ENCODE data around the gene PEDS1. TPM values are rescaled to one million over a fixed set of nuclear protein-coding genes. Genes with fewer than 3 reads are reported as not detected.
A peak's percentile ranks its signal among the peaks of the same experiment; 100 is the strongest.

PEDS1 gene
- total RNA-seq, 1 experiment from 2014 or later: 35.6 TPM

DNA sequence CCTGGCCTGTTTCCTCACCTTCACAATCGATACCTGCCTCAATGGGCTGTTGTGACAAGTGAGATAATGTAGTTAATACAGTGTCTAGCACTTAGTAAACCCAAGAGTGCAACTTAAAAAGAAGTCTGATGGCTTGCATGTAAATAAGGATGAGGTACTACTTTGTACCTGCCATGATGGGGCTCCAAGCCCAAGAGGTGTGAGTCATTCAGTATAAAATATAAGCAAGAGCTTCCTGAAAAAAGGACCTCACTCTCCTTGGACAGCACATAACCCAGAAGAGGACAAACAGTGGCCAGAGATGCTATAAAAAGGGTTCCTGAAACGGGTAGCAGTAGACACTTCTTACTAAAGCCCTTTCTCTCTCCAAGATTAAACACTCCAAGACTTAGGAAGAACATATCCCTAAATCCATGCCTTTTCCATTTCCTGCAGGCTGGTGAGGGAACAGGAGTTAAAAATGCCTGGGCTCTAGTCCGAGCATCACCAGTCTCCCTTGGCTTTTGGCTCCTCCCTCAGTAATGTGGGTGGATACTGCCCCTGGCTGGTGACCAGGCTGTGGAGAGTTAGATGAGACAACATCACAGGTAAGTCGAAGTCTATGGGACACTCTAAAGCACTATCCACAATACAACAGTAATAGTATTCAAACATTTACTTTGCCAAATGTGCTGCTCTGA is 44.8 kb downstream of the PEDS1 start:
- TF ChIP-seq, protein P1, sequence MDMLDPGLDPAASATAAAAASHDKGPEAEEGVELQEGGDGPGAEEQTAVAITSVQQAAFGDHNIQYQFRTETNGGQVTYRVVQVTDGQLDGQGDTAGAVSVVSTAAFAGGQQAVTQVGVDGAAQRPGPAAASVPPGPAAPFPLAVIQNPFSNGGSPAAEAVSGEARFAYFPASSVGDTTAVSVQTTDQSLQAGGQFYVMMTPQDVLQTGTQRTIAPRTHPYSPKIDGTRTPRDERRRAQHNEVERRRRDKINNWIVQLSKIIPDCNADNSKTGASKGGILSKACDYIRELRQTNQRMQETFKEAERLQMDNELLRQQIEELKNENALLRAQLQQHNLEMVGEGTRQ (CRISPR knock-in tag; IDR thresholded peaks at IDR 0.05): no peak
- TF ChIP-seq ZNF396 (CRISPR knock-in tag; IDR thresholded peaks at IDR 0.05; ENCODE audit: borderline replicate concordance) (no peak), ZNF232 (CRISPR knock-in tag; IDR thresholded peaks at IDR 0.05) (no peak), ZNF423 (CRISPR knock-in tag; IDR thresholded peaks at IDR 0.05) (no peak), GRHL2 (CRISPR knock-in tag; IDR thresholded peaks at IDR 0.05; ENCODE audit: insufficient replicate concordance, severe bottlenecking) (no peak), SP1 (CRISPR knock-in tag; conservative IDR thresholded peaks at IDR 0.05) (no peak), SMAD3 (CRISPR knock-in tag; IDR thresholded peaks at IDR 0.05; ENCODE audit: borderline replicate concordance) (no peak), CREM (CRISPR knock-in tag; IDR thresholded peaks at IDR 0.05) (no peak), PRRX2 (CRISPR knock-in tag; IDR thresholded peaks at IDR 0.05) (no peak), NR2C2 (CRISPR knock-in tag; IDR thresholded peaks at IDR 0.05) (no peak)
- TF ChIP-seq, protein P2, sequence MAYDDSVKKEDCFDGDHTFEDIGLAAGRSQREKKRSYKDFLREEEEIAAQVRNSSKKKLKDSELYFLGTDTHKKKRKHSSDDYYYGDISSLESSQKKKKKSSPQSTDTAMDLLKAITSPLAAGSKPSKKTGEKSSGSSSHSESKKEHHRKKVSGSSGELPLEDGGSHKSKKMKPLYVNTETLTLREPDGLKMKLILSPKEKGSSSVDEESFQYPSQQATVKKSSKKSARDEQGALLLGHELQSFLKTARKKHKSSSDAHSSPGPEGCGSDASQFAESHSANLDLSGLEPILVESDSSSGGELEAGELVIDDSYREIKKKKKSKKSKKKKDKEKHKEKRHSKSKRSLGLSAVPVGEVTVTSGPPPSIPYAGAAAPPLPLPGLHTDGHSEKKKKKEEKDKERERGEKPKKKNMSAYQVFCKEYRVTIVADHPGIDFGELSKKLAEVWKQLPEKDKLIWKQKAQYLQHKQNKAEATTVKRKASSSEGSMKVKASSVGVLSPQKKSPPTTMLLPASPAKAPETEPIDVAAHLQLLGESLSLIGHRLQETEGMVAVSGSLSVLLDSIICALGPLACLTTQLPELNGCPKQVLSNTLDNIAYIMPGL (CRISPR knock-in tag; IDR thresholded peaks at IDR 0.05): no peak
- TF ChIP-seq, protein P3, sequence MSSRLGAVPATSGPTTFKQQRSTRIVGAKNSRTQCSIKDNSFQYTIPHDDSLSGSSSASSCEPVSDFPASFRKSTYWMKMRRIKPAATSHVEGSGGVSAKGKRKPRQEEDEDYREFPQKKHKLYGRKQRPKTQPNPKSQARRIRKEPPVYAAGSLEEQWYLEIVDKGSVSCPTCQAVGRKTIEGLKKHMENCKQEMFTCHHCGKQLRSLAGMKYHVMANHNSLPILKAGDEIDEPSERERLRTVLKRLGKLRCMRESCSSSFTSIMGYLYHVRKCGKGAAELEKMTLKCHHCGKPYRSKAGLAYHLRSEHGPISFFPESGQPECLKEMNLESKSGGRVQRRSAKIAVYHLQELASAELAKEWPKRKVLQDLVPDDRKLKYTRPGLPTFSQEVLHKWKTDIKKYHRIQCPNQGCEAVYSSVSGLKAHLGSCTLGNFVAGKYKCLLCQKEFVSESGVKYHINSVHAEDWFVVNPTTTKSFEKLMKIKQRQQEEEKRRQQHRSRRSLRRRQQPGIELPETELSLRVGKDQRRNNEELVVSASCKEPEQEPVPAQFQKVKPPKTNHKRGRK (CRISPR knock-in tag; IDR thresholded peaks at IDR 0.05; ENCODE audit: borderline replicate concordance): no peak
- TF ChIP-seq, protein P4, sequence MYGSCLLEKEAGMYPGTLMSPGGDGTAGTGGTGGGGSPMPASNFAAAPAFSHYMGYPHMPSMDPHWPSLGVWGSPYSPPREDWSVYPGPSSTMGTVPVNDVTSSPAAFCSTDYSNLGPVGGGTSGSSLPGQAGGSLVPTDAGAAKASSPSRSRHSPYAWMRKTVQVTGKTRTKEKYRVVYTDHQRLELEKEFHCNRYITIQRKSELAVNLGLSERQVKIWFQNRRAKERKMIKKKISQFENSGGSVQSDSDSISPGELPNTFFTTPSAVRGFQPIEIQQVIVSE (CRISPR knock-in tag; IDR thresholded peaks at IDR 0.05; ENCODE audit: borderline replicate concordance): no peak
- TF ChIP-seq, protein P5, sequence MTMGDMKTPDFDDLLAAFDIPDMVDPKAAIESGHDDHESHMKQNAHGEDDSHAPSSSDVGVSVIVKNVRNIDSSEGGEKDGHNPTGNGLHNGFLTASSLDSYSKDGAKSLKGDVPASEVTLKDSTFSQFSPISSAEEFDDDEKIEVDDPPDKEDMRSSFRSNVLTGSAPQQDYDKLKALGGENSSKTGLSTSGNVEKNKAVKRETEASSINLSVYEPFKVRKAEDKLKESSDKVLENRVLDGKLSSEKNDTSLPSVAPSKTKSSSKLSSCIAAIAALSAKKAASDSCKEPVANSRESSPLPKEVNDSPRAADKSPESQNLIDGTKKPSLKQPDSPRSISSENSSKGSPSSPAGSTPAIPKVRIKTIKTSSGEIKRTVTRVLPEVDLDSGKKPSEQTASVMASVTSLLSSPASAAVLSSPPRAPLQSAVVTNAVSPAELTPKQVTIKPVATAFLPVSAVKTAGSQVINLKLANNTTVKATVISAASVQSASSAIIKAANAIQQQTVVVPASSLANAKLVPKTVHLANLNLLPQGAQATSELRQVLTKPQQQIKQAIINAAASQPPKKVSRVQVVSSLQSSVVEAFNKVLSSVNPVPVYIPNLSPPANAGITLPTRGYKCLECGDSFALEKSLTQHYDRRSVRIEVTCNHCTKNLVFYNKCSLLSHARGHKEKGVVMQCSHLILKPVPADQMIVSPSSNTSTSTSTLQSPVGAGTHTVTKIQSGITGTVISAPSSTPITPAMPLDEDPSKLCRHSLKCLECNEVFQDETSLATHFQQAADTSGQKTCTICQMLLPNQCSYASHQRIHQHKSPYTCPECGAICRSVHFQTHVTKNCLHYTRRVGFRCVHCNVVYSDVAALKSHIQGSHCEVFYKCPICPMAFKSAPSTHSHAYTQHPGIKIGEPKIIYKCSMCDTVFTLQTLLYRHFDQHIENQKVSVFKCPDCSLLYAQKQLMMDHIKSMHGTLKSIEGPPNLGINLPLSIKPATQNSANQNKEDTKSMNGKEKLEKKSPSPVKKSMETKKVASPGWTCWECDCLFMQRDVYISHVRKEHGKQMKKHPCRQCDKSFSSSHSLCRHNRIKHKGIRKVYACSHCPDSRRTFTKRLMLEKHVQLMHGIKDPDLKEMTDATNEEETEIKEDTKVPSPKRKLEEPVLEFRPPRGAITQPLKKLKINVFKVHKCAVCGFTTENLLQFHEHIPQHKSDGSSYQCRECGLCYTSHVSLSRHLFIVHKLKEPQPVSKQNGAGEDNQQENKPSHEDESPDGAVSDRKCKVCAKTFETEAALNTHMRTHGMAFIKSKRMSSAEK (CRISPR knock-in tag; IDR thresholded peaks at IDR 0.05; ENCODE audit: borderline replicate concordance): no peak
- Mint-ChIP-seq H3K27me3 (ENCODE audit: low read depth) (no peaks in the 10 kb centered on the region), H3K4me1 (peaks cover 65% of the 10 kb centered on the region), H3K4me3 (no peak overlapping the region), H3K9me3 (no peaks in the 10 kb centered on the region), H3K36me3 (no peaks in the 10 kb centered on the region), H3K27ac (peak overlapping the region; percentile 67)
- ChIA-PET CTCF (interaction anchor here (1.9 to 2.6 kb wide), 2 partner anchors 23 to 70 kb away, joined by 5 to 7 read pairs; no protein-coding TSS in a partner anchor), POLR2A (interaction anchor here (0.7 kb wide), 1 partner anchor 20 kb away, joined by 8 read pairs; no protein-coding TSS in a partner anchor)
- DNase-seq (ENCODE audit: low spot score): no peak
- peak; percentile 21 for ATAC-seq

DNA sequence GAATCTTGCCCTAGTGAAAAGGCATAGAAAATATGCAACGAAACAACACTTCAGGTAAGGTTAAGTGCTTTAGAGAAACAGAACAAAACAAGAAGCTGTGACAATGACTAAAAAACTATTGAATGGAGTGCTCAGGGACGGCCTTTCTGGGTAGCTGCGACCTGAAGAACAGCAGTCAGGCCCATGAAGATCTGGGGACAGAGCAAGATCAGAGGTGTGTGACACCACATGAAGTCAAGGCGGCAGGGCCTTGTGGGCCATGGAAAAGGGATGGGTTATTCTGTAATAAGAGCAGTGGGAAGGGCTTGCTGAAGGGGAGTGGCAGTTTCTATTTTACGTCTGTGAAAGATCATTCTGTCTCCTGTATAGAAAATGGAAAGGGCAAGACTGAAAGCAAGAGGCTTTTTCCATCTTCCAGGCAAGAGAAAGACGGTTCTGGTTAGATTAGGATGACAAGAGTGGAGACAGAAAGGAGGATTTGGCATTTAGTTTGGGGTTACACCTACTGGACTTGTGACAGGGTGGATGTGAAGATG is 45.7 kb downstream of the PEDS1 start:
- CTCF ChIA-PET: interaction anchor here (0.6 kb wide), 1 partner anchor 71 kb away, joined by 5 read pairs; no protein-coding TSS in a partner anchor
- POLR2A ChIA-PET: no interaction called here
- no peaks in the 10 kb centered on the region for H3K36me3 Mint-ChIP-seq
- peaks cover 62% of the 10 kb centered on the region for H3K4me1 Mint-ChIP-seq
- H3K4me3 Mint-ChIP-seq: no peak overlapping the region
- no peaks in the 10 kb centered on the region for H3K9me3 Mint-ChIP-seq
- ATAC-seq (no peak), DNase-seq (ENCODE audit: low spot score) (no peak)
- peak overlapping the region; percentile 65 for H3K27ac Mint-ChIP-seq
- no peaks in the 10 kb centered on the region for H3K27me3 Mint-ChIP-seq (ENCODE audit: low read depth)
- TF ChIP-seq JUN (CRISPR knock-in tag; IDR thresholded peaks at IDR 0.05): no peak
- TF ChIP-seq, protein P6, sequence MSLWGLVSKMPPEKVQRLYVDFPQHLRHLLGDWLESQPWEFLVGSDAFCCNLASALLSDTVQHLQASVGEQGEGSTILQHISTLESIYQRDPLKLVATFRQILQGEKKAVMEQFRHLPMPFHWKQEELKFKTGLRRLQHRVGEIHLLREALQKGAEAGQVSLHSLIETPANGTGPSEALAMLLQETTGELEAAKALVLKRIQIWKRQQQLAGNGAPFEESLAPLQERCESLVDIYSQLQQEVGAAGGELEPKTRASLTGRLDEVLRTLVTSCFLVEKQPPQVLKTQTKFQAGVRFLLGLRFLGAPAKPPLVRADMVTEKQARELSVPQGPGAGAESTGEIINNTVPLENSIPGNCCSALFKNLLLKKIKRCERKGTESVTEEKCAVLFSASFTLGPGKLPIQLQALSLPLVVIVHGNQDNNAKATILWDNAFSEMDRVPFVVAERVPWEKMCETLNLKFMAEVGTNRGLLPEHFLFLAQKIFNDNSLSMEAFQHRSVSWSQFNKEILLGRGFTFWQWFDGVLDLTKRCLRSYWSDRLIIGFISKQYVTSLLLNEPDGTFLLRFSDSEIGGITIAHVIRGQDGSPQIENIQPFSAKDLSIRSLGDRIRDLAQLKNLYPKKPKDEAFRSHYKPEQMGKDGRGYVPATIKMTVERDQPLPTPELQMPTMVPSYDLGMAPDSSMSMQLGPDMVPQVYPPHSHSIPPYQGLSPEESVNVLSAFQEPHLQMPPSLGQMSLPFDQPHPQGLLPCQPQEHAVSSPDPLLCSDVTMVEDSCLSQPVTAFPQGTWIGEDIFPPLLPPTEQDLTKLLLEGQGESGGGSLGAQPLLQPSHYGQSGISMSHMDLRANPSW (CRISPR knock-in tag; conservative IDR thresholded peaks at IDR 0.05; ENCODE audit: low read depth): no peak
- no peak for TF ChIP-seq ZNF396 (CRISPR knock-in tag; IDR thresholded peaks at IDR 0.05; ENCODE audit: borderline replicate concordance)
- TF ChIP-seq IRF2 (CRISPR knock-in tag; IDR thresholded peaks at IDR 0.05; ENCODE audit: borderline replicate concordance, low read depth): no peak
- TF ChIP-seq, protein P7, sequence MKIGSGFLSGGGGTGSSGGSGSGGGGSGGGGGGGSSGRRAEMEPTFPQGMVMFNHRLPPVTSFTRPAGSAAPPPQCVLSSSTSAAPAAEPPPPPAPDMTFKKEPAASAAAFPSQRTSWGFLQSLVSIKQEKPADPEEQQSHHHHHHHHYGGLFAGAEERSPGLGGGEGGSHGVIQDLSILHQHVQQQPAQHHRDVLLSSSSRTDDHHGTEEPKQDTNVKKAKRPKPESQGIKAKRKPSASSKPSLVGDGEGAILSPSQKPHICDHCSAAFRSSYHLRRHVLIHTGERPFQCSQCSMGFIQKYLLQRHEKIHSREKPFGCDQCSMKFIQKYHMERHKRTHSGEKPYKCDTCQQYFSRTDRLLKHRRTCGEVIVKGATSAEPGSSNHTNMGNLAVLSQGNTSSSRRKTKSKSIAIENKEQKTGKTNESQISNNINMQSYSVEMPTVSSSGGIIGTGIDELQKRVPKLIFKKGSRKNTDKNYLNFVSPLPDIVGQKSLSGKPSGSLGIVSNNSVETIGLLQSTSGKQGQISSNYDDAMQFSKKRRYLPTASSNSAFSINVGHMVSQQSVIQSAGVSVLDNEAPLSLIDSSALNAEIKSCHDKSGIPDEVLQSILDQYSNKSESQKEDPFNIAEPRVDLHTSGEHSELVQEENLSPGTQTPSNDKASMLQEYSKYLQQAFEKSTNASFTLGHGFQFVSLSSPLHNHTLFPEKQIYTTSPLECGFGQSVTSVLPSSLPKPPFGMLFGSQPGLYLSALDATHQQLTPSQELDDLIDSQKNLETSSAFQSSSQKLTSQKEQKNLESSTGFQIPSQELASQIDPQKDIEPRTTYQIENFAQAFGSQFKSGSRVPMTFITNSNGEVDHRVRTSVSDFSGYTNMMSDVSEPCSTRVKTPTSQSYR (CRISPR knock-in tag; IDR thresholded peaks at IDR 0.05): no peak
